ENCODE measurements around the gene HAUS6.
"Not testable (repeated sequence)": the region's sequence is repeated elsewhere in the genome, so short reads cannot be mapped to it uniquely, and the experiment has no call there.

HAUS6 gene, protein sequence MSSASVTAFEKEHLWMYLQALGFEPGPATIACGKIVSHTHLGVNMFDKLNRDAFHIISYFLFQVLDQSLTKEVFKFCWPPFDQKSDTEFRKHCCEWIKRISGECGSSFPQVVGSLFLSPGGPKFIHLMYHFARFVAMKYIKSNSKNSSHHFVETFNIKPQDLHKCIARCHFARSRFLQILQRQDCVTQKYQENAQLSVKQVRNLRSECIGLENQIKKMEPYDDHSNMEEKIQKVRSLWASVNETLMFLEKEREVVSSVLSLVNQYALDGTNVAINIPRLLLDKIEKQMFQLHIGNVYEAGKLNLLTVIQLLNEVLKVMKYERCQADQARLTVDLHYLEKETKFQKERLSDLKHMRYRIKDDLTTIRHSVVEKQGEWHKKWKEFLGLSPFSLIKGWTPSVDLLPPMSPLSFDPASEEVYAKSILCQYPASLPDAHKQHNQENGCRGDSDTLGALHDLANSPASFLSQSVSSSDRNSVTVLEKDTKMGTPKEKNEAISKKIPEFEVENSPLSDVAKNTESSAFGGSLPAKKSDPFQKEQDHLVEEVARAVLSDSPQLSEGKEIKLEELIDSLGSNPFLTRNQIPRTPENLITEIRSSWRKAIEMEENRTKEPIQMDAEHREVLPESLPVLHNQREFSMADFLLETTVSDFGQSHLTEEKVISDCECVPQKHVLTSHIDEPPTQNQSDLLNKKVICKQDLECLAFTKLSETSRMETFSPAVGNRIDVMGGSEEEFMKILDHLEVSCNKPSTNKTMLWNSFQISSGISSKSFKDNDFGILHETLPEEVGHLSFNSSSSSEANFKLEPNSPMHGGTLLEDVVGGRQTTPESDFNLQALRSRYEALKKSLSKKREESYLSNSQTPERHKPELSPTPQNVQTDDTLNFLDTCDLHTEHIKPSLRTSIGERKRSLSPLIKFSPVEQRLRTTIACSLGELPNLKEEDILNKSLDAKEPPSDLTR

DNA sequence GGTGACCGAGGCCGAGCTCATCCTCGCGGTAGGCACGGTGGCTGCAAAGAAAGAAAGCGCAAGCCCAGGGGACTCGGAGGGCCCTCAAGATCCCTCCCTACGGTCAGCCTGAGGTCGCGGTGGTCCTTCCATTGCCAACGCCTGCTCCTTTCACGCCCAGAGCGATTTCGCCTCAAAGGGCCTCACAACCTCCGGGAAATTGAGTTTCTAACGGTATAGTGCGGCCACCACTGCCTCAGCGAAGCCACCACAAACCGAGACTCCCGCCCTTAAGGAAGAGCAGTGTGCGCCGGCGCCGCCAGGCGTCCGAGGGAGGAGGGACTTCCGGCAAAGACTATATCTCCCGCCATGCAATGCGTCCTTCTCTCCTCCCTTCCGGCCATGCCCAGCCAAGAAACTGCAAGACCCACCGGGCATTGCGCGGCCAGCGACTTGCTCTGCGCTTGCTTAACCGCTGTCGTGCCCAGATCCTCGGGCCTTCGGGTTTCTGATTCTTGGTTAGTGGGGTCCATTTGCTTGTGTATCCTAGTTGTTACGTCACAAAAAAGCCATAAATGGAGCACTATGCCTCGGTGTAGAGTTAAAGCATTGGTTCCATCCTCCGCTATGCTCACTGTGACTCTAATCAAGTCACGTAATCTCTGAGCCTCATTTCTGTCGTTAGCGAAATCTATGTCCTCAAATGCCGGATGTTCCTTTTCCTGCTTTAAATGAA, at the start of gene HAUS6:
Gene HAUS6 (minus strand): TSS at position 274 of the 715 bp plus-strand sequence. CDS start 253 bp downstream, at position 21.
- DNase-seq = peak; percentile 97

GRCh38 chr9:19152160-19152498, 49.4 kb upstream of the HAUS6 start:
- DNase-seq = not testable (repeated sequence)

DNA sequence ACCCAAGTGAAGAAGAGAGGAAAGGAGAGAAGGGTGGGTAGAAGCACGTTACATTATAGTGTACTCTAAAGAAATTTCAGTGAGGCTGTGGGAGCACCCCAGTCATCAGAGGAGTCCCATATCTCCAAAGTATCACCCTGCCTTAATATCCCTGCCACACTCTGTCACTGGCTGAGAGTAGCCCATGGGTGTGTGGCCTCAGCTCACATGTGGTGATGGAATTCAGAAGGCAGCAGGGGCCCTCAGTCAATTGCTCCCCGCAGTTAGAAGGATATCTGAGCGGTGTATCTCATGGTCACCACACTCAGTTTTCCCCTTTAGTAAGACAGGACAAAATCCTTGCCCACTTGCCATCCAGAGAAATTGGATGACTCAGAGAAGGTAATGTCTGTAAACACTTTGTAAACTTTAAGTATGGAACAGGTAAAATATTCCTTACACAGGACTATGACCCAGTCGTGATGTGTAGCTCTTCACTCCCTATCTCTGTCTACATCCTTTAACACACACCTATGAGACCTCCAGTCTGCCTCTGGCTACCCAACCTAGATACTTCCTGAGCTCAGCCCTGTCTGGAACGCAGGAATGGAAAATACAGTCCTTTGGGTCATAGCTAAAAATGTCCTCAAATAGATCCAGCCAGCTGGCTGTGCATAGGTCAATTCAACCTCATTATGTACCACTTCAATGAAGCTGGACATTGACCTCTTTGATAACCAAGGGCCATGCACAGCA, 48.9 kb upstream of the HAUS6 start:
- DNase-seq = no peak

GRCh38 chr9:19149230-19149629, 46.5 kb upstream of the HAUS6 start:
- no peak for DNase-seq

- no peak for DNase-seq
Measured at GRCh38 chr9:19148187-19148586, 45.5 kb upstream of the HAUS6 start.

- DNase-seq = no peak
Measured at GRCh38 chr9:19146441-19147024, 43.8 kb upstream of the HAUS6 start.

- DNase-seq = no peak
Measured at GRCh38 chr9:19145881-19146280, 43.2 kb upstream of the HAUS6 start.

DNA sequence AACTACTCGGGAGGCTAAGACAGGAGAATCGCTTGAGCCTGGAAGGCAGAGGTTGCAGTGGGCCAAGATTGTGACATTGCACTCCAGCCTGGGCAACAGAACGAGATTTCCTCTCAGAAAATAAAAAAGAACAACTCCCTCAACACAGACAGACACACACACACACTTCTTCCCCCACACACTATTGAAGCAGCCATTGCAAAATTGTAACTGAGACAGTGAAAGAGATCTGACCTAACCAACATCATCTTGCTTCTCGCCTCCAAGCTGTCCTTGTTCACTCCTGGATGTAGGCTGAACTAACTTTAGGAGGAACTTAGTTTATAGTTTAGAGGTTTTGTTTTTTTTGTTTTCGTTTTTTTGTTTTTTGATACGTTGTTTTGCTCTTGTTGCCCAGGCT, 37.6 kb upstream of the HAUS6 start:
- no peak for DNase-seq

DNA sequence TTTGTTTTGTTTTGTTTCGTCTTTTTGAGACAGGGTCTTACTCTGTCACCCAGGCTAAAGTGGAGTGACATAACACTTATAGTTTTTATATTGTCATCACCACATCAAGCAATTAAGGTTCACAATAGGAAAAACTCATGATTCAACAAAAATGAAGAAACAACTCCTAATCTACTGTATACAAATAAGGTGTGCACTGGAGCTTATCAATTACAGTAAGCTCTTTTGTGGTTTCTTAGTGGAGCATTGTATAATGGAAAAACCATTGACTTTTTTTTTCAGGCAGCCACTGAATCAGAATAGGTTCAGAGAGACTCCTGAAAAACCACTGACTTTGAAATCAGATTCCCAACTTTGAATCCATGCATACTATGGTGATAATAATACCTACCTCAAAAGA, 35.4 kb upstream of the HAUS6 start:
- no peak for DNase-seq

DNA sequence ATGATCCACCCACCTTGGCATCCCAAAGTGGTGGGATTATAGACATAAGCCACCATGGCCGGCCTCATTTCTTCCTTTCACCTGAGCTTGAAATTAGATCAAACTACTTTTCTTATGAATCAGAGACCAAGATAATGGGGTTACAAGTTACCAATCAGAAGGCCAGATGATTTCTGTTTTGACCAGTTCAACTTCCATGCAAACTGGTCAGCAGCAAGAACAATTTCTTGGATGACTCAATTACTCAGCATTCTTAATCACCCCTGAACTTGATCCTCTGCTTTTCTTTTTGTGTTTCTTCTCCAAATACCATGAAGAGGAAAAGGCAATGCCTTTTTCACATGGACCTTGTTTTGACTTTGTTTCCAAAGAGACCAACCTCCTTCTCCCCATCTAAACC, 34.6 kb upstream of the HAUS6 start:
- DNase-seq = no peak

- DNase-seq = no peak
Measured at GRCh38 chr9:19136129-19136528, 33.4 kb upstream of the HAUS6 start.

DNA sequence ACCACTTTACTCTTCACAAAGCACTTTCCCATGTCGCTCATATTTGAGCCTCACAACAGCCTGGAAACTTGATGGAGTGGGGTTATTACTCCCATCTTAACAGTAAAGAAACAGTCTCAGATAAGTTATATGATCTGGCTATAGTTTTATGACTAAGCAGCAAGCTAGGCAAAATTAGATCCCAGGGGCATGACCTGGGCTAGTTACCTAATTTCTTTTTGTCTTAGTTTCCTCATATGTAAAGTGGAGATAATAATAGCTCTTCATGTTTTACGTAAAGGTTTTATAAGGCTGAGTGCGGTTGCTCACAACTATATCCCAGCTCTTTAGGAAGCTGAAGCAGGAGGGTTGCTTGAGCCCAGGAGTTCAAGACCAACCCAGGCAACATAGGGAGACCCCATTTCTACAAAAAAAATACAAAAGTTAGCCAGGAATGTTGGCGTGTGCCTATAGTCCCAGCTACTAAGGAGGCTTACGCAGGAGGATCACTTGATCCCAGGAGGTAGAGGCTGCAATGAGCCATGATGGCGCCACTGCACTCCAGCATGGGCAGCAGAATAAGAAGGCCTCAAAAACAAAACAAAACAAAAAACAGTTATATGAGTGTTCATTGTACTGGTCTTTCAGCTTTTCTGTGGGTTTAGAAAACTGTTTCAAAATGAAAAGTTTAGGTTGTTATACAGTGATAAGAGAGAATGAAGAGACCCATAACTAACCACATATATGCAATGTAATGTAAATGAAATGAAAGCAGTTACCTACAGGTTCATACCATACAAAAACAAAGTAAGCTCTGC, 31.0 kb upstream of the HAUS6 start:
- no peak for DNase-seq

DNA sequence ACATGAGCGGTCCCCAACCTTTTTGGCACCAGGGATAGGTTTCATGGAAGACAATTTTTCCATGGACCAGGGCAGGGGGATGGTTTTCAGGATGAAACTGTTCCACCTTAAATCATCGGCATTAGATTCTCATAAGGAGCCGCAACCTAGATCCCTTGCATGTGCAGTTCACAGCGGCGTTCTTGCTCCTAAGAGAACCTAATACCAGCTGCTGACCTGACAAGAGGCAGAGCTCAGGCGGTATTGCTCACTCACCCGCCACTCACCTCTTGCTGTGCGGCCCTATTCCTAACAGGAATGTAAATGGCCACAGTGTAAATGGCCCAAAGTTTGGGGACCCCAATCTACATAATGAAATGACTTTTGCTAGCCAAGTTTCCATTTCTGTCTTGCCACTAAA, 27.7 kb upstream of the HAUS6 start:
- no peak for DNase-seq

GRCh38 chr9:19127871-19128500, 25.3 kb upstream of the HAUS6 start:
- peak; percentile 27 for DNase-seq

- DNase-seq = no peak
Measured at GRCh38 chr9:19124430-19124793, 21.7 kb upstream of the HAUS6 start.

- no peak for DNase-seq
Measured at GRCh38 chr9:19122490-19123042, 19.9 kb upstream of the HAUS6 start.

DNA sequence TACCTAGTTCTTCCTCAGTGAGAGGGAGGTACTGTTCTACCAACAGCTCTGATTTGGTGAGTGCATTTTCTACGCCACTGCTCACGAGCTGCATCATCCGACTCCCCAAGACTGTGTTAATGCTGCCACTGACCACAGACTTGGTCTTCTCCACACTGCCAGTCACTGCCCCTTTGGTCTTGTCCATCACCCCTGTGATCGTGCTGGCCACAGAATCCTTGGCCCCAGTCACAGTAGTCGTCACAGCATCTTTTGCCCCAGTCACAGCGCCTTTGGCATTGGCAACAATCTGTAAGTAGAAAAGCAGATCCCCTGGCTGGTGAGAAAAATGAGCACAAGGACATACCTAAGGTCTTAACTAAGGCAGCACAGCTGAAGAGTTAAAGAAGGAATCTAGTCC, 18.2 kb upstream of the HAUS6 start:
- no peak for DNase-seq

DNA sequence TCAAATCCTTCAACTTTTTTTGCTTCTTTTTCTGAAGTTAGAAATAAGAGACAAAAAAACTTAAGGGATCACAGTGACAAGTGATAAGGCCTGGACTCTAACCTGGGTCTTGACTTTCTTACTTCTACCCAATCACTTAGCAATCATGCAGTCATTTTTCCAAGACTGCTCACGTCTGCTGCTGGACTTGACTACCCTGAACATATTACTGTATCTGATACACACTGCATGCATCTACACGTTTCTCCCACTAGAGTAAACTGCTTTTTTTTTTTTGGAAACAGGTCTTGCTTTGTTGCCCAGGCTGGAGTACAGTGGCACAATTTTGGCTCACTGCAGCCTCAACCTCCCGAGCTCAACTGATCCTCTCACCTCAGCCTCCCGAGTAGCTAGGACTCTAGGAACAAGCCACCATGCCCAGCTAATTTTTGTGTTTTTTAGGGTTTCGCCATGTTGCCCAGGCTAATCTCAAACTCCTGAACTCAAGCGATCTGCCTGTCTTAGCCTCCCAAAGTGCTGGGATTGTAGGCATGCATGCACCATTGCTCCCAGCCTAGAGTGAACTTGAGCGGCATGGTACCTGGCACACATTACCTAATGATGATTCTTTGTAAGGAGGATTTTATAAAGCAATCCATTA, 17.2 kb upstream of the HAUS6 start:
- DNase-seq = no peak

DNA sequence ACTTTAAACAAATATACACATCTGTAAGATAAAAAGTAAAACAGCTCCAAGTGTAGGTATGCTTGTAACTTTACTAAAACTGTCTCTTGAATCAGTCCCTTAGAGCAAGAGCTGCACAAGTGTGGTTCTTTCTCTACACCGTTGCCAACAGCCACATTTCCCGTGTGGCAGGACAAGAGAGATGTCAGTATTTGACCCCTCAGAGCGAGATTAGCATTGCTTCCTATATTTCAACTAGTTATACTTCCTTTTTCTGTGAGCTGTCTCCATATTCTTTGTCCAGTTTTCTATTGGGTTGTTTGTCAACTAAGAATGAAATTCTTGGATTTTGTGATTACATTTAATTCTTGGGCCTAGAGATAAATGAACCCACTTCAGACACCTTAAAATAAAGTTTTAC, 16.5 kb upstream of the HAUS6 start:
- DNase-seq = no peak
